Mammary epithelial cell (primary cell): Measurements from ENCODE around the gene PRND.

Experiments
- CTCF ChIP-seq, 2 donors: IDR thresholded peaks in 1 of 2; conservative IDR thresholded peaks in 1 of 2; 2 replicates each; pipeline ENCODE4 v1.5.1; 2011 to 2012; ENCODE audit warnings: inconsistent platforms in 2 of 2, low read length in 2 of 2, mild to moderate bottlenecking in 2 of 2, control low read depth in 1 of 2, low read depth in 1 of 2; ENCODE audit not compliant: insufficient read depth in 1 of 2; ENCODE audit errors: extremely low read depth in 1 of 2
- EZH2 ChIP-seq: IDR thresholded peaks from 2 replicates; pipeline ENCODE4 v1.6.1; 2012; ENCODE audit warnings: low read length, inconsistent platforms, borderline replicate concordance

- TF ChIP-seq EZH2 (no peak), CTCF (conservative IDR thresholded peaks at IDR 0.05 in 1 of 2, IDR thresholded peaks at IDR 0.05 in 1 of 2; ENCODE audit: extremely low read depth in 1 of 2, insufficient read depth in 1 of 2, low read depth in 1 of 2, low read length in 2 of 2) (no peak)
These were observed 7.6 kb downstream of the PRND start for GRCh38 chr20:4729265-4729664.
